OCI-LY7 (cell line): ENCODE data around the gene ZNF689. TPM values are rescaled to one million over a fixed set of nuclear protein-coding genes. Genes with fewer than 3 reads are reported as not detected.

Experiments used
- BruUV-seq: library from RNA; stranded (reverse); fragments of 400-500 nt; replicated peaks from 2 replicates; lab custom pipeline; 2021; lab: Mats Ljungman, UMichigan
- CTCF ChIA-PET: fragments of 300-600 bp; sonication (Branson Sonifier 250); formaldehyde crosslinking; loops from one replicate; lab custom pipeline; 2022; ENCODE audit warnings: antibody characterized with exemption; ENCODE audit not compliant: unreplicated experiment; lab: Charles Lee
- POLR2A ChIA-PET: fragments of 300-600 bp; sonication (Branson Sonifier 250); formaldehyde crosslinking; loops from one replicate; lab custom pipeline; 2022; ENCODE audit warnings: antibody characterized with exemption; lab: Charles Lee
- DNase-seq: peaks from one replicate; pipeline ENCODE4 v3.0.0-alpha.2; 2015; ENCODE audit warnings: low spot score
- H2AFZ ChIP-seq: fragments of 200-600 bp; sonication (generic), shearing (Covaris generic); 2 replicates; pipeline ENCODE4 v1.6.1; 2014; ENCODE audit warnings: mild to moderate bottlenecking, antibody characterized with exemption, low read length, moderate library complexity
- H3K27ac ChIP-seq: fragments of 200-600 bp; sonication (generic); 2 replicates; pipeline ENCODE4 v1.5.1; 2014; ENCODE audit warnings: mixed run types, low read depth, mild to moderate bottlenecking, moderate library complexity, low read length, inconsistent platforms; ENCODE audit not compliant: poor library complexity, severe bottlenecking
- H3K36me3 ChIP-seq: fragments of 200-600 bp; sonication (generic); 2 replicates; pipeline ENCODE4 v1.6.1; 2014; ENCODE audit warnings: mild to moderate bottlenecking, antibody characterized with exemption, low read length, moderate library complexity, mixed read lengths; ENCODE audit not compliant: insufficient read depth
- H3K4me1 ChIP-seq: fragments of 200-600 bp; sonication (generic); 2 replicates; pipeline ENCODE4 v1.5.1; 2014; ENCODE audit warnings: mild to moderate bottlenecking, low read length; ENCODE audit not compliant: insufficient read depth, poor library complexity, severe bottlenecking
- H3K4me2 ChIP-seq: fragments of 200-600 bp; sonication (generic); 2 replicates; pipeline ENCODE4 v1.6.1; 2014; ENCODE audit warnings: mild to moderate bottlenecking, low read length
- H3K4me3 ChIP-seq: fragments of 200-600 bp; sonication (generic); 2 replicates; pipeline ENCODE4 v1.5.1; 2014; ENCODE audit warnings: mild to moderate bottlenecking, low read depth, low read length; ENCODE audit not compliant: poor library complexity, severe bottlenecking
- H3K79me2 ChIP-seq: fragments of 200-600 bp; sonication (generic); 2 replicates; pipeline ENCODE4 v1.6.1; 2016; ENCODE audit warnings: low read depth, mild to moderate bottlenecking, low read length, moderate library complexity, mixed read lengths; ENCODE audit not compliant: insufficient read depth
- H3K9me2 ChIP-seq: fragments of 200-600 bp; sonication (generic); 2 replicates; pipeline ENCODE4 v1.6.1; 2016; ENCODE audit warnings: mild to moderate bottlenecking, low read length, mixed read lengths; ENCODE audit not compliant: insufficient read depth
- H3K9me3 ChIP-seq: fragments of 200-600 bp; sonication (generic); 2 replicates; pipeline ENCODE4 v1.6.1; 2014; ENCODE audit warnings: mild to moderate bottlenecking, mixed run types, low read length, mixed read lengths
- H4K20me1 ChIP-seq: fragments of 200-600 bp; sonication (generic); 2 replicates; pipeline ENCODE4 v1.6.1; 2014; ENCODE audit warnings: mild to moderate bottlenecking, antibody characterized with exemption, low read length, moderate library complexity, mixed read lengths; ENCODE audit not compliant: insufficient read depth
- EZH2phosphoT487 ChIP-seq: fragments of 200-600 bp; sonication (generic); IDR thresholded peaks from 2 replicates; pipeline ENCODE4 v1.6.1; 2018; ENCODE audit warnings: low read depth, borderline replicate concordance, mild to moderate bottlenecking, mixed run types, antibody characterized with exemption, low read length, moderate library complexity, mixed read lengths
- intact Hi-C: fragments of 100-400 bp; cut with micrococcal nuclease; formaldehyde crosslinking; loops from one replicate; pipeline ENCODE4 v1.10.0; 2022; ENCODE audit not compliant: unreplicated experiment
- total RNA-seq, 2 experiments: library from RNA; depleted of rRNA in 1 of 2; stranded (reverse); fragments of >200 nt in 1 of 2; shearing (Covaris generic) in 1 of 2; gene quantifications; 2 replicates each; pipeline ENCODE4 v1.2.3, GENCODE V29; 2014 to 2022
- TF ChIP-seq, protein P1 (sequence below): fragments of 200-600 bp; sonication (generic); conservative IDR thresholded peaks from 2 replicates; pipeline ENCODE4 v1.5.1; 2014; ENCODE audit warnings: mild to moderate bottlenecking, antibody characterized with exemption, low read length, moderate library complexity, mixed read lengths

Gene ZNF689
- total RNA-seq, 2 experiments from 2014 or later: 15.0 to 16.7 TPM

DNA sequence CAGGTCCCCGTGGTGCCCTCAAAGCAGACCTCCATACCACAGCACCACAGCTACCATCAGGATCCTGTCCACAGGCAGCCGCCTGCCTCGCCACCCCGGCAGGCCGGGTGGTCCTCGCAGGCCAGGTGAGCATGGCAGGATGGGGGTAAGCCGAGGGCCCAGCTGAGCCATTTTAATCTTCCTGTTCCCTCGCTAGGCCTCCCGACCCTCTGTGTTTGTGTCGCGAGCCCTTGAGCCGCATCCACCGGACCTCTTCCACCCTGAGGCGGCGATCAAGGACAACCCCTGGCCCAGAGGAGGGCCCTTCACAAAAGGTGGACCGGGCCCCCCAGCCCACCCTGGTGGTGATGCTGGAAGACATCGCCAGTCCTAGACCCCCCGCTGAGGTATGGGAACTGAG is 42.5 kb upstream of the ZNF689 start:
- H3K9me2 ChIP-seq: no peaks in the 10 kb centered on the region
- no peak for DNase-seq
- CTCF ChIA-PET: no interaction called here
- TF ChIP-seq, protein P1, sequence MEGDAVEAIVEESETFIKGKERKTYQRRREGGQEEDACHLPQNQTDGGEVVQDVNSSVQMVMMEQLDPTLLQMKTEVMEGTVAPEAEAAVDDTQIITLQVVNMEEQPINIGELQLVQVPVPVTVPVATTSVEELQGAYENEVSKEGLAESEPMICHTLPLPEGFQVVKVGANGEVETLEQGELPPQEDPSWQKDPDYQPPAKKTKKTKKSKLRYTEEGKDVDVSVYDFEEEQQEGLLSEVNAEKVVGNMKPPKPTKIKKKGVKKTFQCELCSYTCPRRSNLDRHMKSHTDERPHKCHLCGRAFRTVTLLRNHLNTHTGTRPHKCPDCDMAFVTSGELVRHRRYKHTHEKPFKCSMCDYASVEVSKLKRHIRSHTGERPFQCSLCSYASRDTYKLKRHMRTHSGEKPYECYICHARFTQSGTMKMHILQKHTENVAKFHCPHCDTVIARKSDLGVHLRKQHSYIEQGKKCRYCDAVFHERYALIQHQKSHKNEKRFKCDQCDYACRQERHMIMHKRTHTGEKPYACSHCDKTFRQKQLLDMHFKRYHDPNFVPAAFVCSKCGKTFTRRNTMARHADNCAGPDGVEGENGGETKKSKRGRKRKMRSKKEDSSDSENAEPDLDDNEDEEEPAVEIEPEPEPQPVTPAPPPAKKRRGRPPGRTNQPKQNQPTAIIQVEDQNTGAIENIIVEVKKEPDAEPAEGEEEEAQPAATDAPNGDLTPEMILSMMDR: no peak
- no peak for TF ChIP-seq EZH2phosphoT487
- BruUV-seq: no TSS peak
- H3K27ac ChIP-seq: no peak overlapping the region
- H3K4me3 ChIP-seq: no peak overlapping the region
- intact Hi-C loops: no loop called here
- no peaks in the 10 kb centered on the region for H4K20me1 ChIP-seq
- H3K36me3 ChIP-seq: peaks cover 49% of the 10 kb centered on the region
- peak overlapping the region; percentile 95 for H3K4me2 ChIP-seq
- peaks cover 9% of the 10 kb centered on the region; the same call in 1 of the 2 replicates for H3K79me2 ChIP-seq
- peaks cover 27% of the 10 kb centered on the region for H3K4me1 ChIP-seq
- H3K9me3 ChIP-seq: no peaks in the 10 kb centered on the region
- POLR2A ChIA-PET: no interaction called here
- H2AFZ ChIP-seq: no peak overlapping the region

DNA sequence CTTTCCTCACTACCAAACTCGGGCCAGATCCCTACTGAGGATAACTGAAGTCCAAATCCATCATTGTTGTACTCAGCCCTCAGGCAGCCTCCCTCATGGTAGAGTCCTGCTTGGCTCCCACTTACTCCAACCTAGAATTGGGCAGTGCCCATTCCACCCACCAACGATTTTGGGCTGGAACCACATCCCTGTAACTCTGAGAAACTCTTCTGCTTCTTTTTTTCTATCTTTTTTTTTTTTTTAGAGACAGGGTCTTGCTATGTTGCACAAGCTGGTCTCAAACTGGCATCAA is 41.8 kb upstream of the ZNF689 start:
- Histone ChIP-seq H3K4me1 (peaks cover 20% of the 10 kb centered on the region), H3K36me3 (peaks cover 45% of the 10 kb centered on the region), H2AFZ (peak overlapping the region; percentile 34; the same call in 1 of the 2 replicates), H3K9me3 (no peaks in the 10 kb centered on the region), H4K20me1 (no peaks in the 10 kb centered on the region), H3K4me3 (peak overlapping the region; percentile 86), H3K79me2 (peaks cover 9% of the 10 kb centered on the region; the same call in 1 of the 2 replicates), H3K27ac (peak overlapping the region; percentile 75), H3K9me2 (no peaks in the 10 kb centered on the region), H3K4me2 (peak overlapping the region; percentile 95)
- intact Hi-C loops: no loop called here
- DNase-seq: no peak
- CTCF ChIA-PET: no interaction called here
- no TSS peak for BruUV-seq
- TF ChIP-seq EZH2phosphoT487: no peak
- TF ChIP-seq, protein P1: no peak
- POLR2A ChIA-PET: no interaction called here

DNA sequence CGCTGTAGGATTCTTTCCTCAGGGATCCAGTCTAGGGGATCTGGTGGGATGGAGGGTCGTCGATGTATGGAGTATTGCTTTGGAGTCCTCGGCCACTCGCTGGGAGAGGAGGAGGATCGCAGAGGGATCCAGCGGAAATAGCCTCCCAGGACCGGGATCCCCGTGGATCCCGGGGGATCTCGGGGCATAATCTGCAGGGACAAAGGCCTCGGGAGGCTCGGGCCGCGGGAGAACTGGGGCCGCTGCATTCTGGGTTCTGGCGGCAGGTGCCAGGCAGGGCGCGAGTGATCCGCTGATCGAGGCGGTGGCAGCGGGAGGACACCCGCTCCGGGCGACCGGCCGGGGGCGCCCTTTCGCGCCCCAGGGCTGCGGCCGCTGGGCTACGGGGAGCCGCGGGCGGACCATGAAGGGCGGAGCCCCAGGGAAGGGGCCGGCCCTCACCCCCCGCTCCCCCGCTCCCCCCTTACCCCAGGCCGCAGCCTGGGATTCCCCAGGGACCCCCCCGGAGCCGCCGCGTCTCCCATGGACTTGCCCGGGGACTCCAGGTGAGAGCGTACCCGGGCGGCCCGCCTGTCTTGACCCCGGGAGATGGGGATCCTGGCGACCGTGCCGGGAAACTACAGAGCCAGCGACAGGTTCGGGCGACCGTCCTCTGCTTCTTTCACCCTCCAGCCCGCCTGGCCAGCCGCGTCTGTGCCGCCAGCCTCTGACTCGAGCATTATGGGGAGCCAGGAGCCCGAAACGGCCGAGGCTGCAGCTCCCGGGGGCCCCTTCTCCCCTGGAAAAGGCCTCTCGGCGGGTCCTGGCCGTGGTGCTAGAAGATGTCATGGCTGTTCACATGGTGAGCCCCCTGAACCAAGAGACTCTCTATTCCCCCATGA is 41.2 kb upstream of the ZNF689 start:
- TF ChIP-seq EZH2phosphoT487: no peak
- TF ChIP-seq, protein P1: peak; percentile 77
- H3K36me3 ChIP-seq: peaks cover 39% of the 10 kb centered on the region
- H3K4me3 ChIP-seq: peak overlapping the region; percentile 86
- peaks cover 17% of the 10 kb centered on the region for H3K4me1 ChIP-seq
- peak overlapping the region; percentile 95 for H3K4me2 ChIP-seq
- POLR2A ChIA-PET: interaction anchor here (0.9 kb wide), 1 partner anchor 48 kb away, joined by 6 read pairs; no protein-coding TSS in a partner anchor
- no peaks in the 10 kb centered on the region for H3K9me3 ChIP-seq
- BruUV-seq: no TSS peak
- H3K79me2 ChIP-seq: peaks cover 9% of the 10 kb centered on the region; the same call in 1 of the 2 replicates
- DNase-seq: peak; percentile 87
- peak overlapping the region; percentile 75 for H3K27ac ChIP-seq
- CTCF ChIA-PET: no interaction called here
- H4K20me1 ChIP-seq: no peaks in the 10 kb centered on the region
- intact Hi-C loops: loop anchor here (2.0 kb wide), 2 partner anchors 47 to 181 kb away; partner anchors contain the start of gene SRCAP
- peak overlapping the region; percentile 84 for H2AFZ ChIP-seq
- H3K9me2 ChIP-seq: no peaks in the 10 kb centered on the region
